HG03558 (cell line): ENCODE data around the gene KLHL40.

Experiments used
- ATAC-seq: cut with Tn5 transposase; IDR thresholded peaks from one replicate; pipeline ENCODE4 v1.9.1; 2021; ENCODE audit warnings: moderate number of reproducible peaks; ENCODE audit not compliant: unreplicated experiment; ENCODE audit errors: extremely low read depth

KLHL40 gene

DNA sequence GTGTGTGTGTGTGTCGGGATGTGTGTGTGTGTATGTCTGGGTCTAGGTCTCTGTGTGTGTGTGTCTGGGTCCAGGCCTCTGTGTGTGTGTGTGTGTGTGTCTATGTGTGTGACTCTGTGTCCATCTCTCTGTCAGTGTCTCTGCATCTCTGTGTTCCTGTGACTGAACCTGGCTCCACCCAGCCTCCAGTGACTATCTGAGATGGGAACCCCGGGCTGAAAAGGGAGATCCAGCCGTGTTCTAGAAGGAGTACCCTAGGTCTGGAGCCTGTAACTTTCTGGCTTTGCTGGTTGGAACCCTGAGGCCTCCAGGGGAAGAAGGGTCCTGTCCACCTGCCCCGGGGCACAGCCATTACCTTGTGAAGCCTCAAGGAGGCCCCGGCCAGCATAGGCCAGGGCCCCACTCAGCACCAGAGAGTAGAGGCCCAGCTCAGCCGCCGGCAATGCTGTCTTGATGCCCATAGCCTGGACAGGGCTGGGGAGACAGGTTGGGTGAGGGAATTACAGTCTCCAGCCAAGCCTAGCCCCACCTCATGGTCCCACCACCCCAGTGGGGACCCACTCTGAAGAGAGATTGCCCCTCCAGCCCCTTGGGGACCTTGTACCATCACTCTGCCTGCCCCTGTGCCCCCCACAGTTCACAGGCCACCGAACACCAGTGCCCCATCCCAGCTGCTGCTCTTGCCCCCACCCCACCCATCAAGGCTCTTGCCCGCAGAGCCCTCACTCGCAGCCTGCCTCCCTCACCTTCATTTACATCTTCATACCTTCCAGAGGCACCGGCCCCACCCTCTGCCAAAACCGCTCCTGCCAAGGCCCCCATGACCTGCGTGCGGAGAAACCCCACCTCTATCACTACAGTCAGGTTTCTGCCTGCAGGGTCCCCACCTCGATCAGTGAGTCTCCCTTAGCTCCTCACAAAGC is 15.3 kb downstream of the KLHL40 start:
- no peak for ATAC-seq

DNA sequence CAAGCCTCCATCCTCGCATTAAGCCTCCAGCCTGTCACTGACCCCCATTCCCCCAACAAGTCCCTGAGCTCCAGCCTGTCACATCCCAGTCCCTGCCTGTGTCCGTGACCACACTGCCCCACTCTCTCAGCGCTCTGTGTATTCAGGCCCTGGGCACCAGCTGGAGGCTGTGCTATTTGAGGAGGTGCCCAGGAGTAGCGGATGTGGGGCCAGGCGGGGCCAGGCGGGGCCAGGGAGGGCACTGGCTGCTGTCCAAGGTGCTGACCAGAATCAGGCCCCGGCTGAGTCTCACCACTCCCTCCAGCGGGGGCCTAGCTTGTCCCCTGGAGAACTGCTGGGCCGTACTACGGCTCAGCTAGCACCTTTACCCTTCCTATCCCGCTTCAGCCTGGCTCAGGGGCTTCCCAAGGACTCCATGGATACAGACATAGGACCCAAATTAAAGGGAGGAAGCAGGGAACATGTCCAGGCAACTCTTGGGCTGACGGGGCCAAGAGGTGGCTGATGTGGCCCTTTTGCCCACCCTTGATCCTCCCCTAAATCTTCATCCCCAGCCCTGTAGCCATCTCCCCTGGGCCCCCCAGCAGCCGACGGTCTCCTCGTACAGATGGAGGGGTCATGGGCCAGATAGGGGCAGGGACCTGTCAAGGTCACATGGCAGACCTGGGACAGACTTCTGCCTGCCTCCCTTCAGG is 16.2 kb downstream of the KLHL40 start:
- no peak for ATAC-seq

DNA sequence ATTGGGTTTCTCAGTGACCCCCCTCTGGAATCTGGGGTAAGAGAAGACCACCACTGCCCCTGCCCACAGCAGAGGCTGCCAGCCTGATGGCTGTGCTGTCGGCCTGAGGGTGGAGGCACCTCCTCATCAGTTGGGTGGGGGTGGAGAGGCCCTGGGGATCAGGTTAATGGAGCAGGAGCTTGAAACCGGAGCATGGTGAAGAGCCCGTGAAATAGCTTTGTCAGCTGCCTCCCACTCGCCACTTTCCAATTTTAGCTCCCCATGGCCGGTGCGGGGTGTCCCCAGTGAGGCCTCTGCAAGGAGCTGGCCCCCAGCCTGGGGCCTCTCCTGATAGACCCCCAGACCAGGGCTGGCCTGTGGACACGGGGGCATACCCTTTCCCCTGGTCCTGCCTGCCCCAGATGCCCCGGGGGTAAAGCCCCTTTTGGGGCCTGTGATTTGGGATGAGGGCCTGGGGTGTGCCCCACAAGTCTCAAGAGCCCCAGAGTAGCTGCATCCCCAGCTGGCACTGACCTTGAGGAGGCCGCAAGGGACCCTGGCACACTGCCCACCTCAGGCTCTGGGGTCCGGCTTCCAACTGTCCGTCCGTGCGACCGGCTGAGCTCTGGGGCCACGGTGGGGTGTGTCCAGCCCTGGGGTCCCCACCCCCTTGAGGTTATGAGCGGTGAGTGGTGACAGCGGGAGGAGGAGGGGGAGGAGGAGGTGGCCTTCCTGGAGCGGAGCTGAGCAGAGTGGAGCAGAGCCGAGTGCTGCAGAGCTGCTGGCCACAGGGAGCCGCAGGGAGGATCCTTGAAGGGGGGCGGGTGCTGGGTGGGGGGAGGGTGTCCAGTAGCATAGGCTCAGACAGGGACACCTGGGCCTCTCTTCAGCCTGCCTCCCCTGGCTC is 17.0 kb downstream of the KLHL40 start, which contains the start of gene HHATL:
TSS of gene HHATL (minus strand) at position 733 of the 886 bp plus-strand sequence. CDS start 1,972 bp downstream, outside the sequence.
- ATAC-seq, result no peak

DNA sequence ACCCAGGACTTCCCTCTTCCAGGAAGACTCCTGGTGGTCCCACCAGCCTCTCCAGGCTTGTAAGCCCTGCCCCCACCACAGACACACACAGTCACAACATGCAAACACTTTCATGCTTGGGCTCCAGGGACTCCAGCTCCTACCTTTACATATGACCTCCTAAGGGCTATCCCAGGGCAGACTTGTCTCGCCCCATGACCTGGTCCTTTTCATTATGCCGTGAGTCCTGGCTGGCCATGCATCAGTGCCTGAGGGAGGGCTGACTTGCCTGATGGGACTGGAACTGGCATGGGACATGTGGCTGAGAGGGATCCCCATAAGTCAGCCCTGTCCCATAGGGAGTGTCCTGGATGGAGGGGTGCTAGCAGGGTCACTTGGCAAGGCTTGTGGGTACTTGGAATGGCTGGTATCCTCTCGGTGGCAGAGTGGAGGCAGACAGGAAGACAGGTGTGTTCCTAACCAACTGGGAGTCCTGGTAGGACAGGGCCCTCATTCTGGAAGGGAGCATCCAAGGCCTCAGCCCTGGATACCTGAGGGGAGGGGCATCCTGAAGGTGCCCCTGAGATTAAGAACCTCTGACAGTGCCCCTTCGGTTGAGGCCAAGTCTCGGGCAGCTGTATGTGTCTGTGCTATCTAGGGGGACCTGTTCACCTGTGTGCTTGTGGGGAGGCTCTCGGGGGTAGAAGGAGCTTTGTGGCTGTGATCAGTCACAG is 17.8 kb downstream of the KLHL40 start:
- no peak for ATAC-seq

DNA sequence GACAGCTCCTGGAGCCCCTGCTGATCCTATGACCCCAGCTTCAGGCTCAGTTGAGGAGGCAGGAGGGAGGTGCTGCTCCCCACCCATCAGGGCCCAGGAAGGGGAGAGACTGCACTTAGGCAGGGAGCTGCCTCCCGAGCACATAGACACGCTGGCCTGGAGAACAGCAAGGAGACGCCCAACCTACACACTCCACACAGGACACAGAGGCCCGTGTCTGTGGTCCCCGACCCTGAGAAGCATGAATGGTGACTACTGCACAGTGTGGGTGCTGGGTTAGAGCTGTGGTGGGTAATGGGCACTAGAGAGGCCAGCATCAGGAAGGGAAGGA is 18.3 kb downstream of the KLHL40 start:
- no peak for ATAC-seq

DNA sequence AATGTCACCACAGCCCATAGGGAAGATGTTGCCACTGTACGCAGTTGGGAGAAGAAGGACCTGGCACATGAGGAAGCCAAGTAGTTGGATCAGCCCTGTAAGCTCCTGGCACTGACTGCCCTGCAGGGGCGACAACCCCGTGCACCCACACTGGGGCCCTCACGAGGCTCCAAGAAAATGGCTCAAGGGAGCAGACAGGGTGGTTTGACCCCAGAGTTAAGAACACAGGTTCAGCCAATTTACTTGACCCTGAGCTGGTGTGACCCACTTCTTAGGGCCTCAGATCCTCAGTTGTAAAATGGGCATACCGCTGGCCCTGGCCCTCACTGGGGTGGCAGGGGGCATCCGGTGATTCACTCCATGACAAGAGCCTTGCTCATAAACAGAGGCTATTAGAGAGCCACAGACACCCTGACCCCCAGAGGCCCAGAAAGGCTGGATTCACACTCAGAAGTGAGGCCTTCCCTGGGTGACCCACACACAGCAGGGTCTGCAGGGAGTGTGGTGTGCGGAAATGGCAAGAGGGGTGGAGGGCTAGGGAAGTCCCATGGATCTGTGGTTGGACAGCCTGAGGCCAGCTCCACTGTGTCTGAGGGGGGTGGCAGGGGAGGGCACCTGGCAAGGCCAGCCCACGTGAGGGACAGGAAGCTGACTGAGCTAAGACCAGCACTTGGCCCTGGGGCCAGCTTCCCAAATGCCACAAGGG is 19.0 kb downstream of the KLHL40 start:
- no peak for ATAC-seq

DNA sequence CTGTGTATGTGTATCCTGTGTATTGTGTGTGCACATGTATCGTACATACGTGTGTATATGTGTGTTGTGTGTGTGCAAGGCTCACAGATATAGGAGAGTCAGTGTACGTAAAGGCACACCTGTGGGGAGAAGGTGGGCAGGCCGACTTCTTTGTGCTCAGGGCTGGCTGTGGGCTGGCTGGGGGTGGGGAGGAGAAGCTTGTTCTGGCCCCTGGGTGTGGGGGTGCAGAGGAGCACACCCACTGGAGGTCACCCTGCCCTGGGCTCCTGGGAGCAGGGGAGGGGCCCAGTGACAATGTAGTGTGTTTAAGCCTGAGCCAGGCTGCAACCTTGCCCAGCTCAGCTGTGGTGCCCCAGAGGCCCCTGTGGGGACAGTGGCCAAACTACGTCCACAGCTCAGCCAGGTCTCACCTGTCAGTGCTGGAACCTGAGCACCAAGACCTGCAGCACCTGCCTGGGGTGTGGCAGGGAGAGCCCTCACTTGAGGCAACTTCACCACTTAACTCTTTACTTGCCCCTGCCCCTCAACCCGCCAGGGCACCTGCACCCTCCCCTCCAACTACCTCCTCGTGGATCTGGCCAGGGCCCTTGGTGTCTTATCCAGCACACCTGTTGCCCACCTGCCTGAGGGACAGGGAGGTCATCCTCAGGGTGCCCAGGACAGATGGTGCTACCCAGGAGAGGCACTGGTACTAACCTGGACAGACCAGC is 19.9 kb downstream of the KLHL40 start:
- ATAC-seq, result no peak

DNA sequence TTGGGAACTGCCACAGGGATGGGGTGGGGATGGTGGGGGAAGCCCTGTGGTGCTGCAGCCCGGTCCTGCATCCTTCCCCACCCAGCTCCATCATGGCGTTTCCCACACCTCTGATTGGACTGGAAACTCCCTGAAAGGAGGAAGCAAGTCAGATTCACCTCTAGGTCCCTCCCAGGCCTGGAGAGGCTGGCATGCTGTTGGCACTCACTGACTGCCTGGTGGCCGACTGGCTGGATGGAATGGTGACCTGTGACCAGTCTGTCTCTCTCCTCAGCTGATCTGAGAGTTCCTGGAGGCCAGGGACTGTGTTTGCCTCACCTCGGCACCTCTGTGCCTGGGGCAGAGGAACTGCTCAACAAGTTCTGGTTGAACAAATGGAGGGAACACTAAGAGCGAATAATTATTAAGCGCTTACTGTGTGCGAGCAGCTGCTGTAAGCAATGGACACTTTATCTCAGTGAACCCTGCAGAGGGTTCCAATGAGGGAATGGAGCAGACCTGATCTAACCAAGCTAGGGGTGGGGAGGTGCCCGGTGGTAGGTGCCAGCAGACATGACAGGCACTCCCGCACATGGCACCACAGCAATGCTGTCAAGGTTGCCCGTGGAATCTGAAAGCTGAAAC is 20.7 kb downstream of the KLHL40 start:
- ATAC-seq, result no peak

DNA sequence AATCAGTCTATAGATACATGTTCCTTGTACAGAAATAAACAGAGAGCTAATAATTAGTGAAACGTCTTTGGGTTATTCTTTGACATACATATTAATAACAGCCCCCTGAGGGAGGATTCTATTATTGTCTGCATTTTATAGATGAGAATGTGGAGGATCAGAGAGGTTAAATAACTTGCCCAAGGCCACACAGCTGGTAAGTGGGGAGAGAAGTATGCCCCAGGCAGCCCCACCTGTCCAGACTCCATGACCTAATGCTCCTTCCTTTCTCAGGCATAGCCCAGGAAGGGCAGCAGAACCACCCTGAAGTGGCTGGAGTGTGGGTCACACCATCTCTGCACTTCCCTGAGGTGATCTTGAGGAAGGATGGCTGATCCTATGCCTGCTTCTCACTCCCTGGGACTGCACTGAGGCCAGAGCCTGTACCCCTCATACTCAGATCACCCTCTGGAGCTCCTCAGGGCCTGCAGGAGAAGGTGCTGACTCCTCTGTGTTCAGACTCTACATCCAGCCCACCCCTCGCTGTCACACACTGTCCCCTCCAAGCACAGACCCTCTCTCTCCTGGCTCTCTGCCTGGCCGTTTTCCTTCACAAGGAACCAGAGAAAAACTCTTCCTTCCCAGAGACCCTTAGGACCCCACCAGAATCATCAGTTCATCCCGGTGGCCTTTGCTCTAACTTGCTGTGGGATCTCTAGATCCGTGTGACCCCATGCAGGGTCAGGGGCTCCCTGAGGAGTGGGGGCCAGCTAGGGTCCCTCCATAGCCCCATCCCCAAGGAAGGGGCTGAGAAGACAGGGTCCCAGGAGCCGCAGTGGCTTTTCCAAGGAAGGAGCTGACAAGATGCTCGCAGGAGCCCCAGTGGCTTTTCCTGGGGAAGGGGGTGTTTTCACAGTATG is 21.6 kb downstream of the KLHL40 start:
- no peak for ATAC-seq

DNA sequence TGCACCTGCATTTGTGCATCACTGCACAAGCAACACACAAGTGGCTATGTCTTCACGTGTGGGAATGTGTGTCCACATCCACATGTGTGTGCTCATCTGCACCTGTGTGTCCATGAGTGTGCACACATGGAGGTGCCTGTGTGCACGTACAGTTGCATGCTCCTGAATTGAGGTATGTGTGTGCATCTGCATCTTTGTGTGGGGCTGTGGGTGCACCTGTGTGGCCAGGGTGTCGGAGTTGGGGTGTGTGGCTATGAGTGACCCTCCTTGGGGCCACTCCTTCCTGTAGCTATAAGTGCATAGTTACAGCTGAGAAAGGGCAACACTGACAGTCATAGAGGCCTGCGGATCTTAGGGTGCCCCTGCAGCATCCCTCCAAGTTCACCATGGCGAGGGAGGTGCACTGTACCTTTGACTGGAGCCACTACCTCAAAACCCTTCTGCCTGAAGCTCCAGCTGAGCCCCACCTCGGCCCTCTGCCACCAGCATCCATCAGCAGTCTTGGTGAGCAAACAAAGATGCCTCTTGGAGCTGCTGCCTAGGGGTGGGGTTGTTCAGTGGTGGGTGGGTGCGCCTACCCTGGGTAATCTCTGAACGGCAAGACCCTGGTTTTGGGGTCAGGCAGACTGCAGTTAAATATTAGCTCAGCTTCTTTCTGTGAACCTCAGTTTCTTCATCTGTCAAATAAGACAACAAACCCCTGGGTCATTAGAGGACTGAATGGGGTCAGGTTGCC is 22.5 kb downstream of the KLHL40 start:
- ATAC-seq, result no peak

DNA sequence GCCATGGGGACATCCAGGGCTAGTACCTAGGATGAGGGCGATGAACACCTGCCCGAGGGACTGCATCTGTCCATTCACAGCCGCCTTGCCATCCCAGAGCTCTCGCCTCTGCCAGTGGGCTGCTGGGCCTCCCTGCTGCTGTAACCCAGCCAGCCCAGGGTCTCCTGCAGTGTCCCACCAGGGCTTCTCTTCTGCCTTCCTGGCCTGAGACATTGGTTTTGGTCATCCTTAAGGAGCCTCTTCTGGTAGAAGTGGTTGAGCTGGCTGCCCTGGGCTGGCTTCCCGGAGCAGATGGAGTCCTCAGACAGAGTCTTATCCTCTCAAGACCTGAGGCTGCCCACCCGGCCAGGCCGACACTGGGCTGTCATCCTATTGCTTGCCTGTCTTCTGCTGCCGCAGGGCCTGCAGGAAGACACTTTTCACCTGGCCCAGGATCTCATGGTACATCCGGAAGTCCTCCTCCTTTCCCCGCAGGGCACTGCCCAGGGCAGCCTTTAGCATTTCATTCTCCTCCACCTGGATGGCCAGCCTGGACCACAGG is 23.3 kb downstream of the KLHL40 start:
- ATAC-seq, result no peak

DNA sequence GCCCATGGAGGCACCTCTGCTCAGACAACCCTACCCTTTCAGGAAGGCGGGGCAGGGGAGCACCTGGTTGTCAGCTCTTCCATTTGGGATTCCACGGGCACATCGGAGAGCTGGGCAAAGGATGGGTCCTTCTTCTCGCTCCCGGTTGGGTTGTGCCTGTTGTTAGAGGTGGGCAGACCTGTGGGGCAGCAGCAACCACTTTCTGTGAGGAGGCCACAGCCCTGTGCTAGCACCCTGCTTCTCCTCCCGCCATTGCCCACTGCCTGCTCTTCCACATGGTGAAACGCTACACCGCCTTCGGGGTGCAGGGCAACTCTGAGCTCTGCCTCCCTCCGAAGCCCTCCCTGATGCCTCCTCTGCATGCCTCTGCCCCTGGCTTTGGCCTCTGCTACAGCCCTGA is 24.3 kb downstream of the KLHL40 start:
- ATAC-seq, result no peak

DNA sequence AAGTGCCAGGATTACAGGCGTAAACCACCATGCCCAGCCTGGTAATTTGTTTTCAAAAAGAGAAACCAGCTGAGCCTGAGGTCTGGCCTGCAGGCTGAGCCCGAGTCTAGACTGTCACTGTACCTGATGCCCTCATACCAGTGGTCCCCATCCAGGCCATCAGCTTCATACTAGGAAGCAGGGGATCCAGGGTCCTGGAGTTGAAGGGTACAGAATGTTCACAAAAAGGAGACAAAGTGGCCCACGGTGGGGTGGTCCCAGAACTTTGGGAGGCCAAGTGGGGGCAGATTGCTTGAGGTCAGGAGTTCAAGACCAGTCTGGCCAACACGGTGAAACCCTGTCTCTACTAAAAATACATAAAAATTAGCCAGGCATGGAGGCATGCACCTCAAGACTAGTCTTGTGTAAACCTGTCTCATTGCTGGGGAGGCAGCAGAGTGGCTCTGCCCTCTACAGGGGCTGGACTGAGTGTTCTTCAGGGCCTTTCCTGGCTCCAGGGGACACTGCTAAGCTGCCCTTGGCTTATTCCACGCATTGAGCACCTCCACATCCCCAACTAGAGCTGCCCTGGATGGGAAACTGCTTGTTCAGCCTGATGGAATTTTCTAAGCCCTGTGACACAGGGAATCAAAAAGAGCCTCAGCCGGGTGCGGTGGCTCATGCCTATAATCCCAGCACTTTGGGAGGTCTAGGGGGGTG is 25.1 kb downstream of the KLHL40 start:
- no peak for ATAC-seq

DNA sequence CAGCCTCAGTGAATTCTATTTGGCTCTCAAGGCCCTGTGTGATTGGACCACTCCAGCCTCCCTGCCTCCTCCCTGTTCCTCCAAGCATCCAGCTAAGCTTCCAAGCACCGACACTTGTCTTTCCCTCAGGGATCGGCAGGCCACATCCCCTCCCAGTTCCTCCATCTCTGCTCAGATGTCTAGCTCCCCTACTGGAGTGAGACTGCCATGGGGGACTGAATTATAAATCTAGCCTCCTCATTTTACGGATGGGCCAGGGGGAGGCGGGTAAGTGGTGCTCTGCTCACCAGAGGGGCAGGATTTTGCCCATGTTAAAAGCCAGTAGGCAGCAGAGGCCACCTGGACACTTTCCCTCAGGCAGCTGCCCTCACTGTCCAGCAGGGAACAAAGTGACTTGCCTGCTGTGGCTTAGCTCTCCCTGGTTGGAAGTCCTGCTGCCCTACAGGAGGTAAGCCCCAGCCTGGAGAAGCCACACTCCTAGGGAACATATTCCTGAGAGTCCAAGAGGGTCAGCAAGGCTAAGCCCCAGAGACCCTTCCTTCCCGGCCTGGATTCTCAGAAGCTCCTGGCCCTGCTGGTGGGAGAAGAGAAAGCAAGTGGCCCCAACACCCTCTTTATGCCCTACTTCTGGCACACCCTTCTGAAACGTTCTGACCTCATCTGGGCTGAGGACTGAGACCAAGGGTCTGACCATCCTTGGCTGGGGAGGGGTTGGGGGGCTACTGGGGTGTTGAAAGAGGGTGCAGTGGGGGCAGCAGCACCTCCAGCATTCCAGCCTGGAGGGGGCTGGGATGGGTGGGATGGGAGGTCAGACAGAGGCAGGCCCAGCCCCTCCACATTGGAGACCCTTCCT is 26.4 kb downstream of the KLHL40 start:
- ATAC-seq, result no peak

DNA sequence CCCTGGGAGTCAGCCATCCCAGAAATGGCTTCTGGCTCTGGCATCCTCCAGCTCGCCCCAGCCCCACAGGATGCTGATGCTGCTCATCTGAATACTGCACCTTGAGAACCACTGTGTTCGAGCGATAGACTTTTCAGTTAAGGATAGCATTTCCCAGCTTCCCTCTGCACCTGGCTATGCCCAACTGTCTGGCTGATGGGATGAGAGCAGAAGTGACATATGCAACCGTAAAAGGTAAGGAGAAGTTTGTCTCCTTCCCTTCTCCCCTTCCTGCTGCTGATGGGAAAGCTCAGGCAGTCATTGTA is 27.0 kb downstream of the KLHL40 start:
- ATAC-seq, result no peak
